Epithelial cell of proximal tubule (primary cell): ENCODE results near the gene FARP2. TPM values are rescaled to one million over a fixed set of nuclear protein-coding genes. Genes with fewer than 3 reads are reported as not detected.
A peak's percentile ranks its signal among the peaks of the same experiment; 100 is the strongest.
"Not testable (repeated sequence)": the region's sequence is repeated elsewhere in the genome, so short reads cannot be mapped to it uniquely, and the experiment has no call there.

ENCODE experiments used
- DNase-seq: peaks from one replicate; pipeline ENCODE4 v3.0.0-alpha.2; 2011; ENCODE audit warnings: low read depth
- H3K4me3 ChIP-seq: 2 replicates; pipeline ENCODE4 v1.5.1; 2011; ENCODE audit warnings: low read depth, mild to moderate bottlenecking, low read length
- total RNA-seq: library from RNA; depleted of rRNA; stranded (reverse); fragments of >200 nt; gene quantifications from 2 replicates; pipeline ENCODE4 v1.2.3, GENCODE V29; 2015
- TF ChIP-seq, protein P1 (sequence below): conservative IDR thresholded peaks from 2 replicates; pipeline ENCODE4 v1.5.1; 2012; ENCODE audit warnings: low read depth, mild to moderate bottlenecking, low read length

The FARP2 gene
- total RNA-seq, 1 donor from 2014 or later = 34.2 TPM

- no peak overlapping the region for H3K4me3 ChIP-seq
- TF ChIP-seq, protein P1, sequence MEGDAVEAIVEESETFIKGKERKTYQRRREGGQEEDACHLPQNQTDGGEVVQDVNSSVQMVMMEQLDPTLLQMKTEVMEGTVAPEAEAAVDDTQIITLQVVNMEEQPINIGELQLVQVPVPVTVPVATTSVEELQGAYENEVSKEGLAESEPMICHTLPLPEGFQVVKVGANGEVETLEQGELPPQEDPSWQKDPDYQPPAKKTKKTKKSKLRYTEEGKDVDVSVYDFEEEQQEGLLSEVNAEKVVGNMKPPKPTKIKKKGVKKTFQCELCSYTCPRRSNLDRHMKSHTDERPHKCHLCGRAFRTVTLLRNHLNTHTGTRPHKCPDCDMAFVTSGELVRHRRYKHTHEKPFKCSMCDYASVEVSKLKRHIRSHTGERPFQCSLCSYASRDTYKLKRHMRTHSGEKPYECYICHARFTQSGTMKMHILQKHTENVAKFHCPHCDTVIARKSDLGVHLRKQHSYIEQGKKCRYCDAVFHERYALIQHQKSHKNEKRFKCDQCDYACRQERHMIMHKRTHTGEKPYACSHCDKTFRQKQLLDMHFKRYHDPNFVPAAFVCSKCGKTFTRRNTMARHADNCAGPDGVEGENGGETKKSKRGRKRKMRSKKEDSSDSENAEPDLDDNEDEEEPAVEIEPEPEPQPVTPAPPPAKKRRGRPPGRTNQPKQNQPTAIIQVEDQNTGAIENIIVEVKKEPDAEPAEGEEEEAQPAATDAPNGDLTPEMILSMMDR = no peak
- no peak for DNase-seq
These were observed 12.6 kb downstream of the FARP2 start for GRCh38 chr2:241368643-241369042.

GRCh38 chr2:241372361-241372992 is 16.4 kb downstream of the FARP2 start:
- no peak for DNase-seq
- H3K4me3 ChIP-seq = no peak overlapping the region
- TF ChIP-seq, protein P1 = no peak

- H3K4me3 ChIP-seq = no peak overlapping the region
- TF ChIP-seq, protein P1 = no peak
- no peak for DNase-seq
These were observed 17.4 kb downstream of the FARP2 start for GRCh38 chr2:241373446-241373845.

DNA sequence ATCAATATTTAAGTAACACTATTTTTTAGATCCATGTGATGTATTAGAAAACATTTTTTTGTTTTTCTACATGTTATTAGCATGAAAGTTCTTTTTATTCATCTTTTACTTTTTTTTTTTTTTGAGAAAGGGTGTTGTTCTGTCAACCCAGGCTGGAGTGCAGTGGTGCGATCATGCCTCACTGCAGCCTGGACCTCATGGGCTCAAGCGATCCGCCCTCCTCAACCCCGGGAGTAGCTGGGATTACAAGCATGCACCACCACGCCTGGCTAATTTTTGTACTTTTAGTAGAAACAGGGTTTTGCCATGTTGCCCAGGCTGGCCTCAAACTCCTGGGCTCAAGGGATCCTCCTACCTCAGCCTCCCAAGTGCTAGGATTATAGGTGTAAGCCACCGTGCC is 17.8 kb downstream of the FARP2 start:
- not testable (repeated sequence) for DNase-seq, H3K4me3 ChIP-seq

GRCh38 chr2:241375300-241375699 is 19.2 kb downstream of the FARP2 start:
- H3K4me3 ChIP-seq = no peak overlapping the region
- DNase-seq = no peak
- TF ChIP-seq, protein P1 = no peak

DNA sequence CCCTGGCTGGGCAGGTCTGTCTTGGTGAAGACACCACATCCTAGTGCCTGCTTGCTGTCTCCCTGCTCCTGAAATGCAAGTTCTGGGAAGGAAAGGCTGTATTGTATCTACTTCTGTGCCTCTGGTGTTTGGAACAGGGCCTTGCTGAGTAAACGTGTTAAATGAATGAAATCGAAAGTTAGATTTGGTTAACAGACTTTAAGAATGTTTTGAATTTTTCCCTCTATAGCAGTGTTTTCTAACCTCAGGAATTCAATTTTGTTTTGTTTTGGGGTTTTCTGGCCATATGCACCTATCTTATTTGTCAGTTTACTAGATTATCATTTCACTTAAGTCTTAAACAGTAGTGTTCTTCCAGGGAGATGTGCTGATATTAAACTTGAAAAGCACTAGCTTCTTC is 20.7 kb downstream of the FARP2 start:
- TF ChIP-seq, protein P1 = no peak
- no peak for DNase-seq
- peak overlapping the region; percentile 22 for H3K4me3 ChIP-seq

DNA sequence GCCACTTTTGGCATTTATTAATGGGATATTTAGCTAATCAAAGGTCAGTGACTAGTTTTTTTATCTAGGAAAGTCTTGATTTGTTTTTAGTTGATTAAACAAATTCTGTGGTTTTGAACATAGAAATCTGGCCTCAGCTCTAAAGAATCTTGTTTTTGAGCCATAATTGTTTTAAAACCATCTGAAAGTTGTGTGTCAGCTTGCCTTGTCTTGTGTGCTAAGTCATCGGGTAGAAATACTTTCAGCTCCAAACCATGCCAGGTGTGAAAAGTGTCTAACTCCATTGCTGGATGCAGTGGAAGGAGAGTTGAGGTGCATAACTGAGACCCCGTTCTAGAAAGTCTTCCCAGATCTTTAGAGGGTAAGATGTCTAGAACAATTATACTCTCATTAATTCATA is 22.7 kb downstream of the FARP2 start:
- no peak for DNase-seq
- TF ChIP-seq, protein P1 = no peak
- no peak overlapping the region for H3K4me3 ChIP-seq
